Activated B cell treated with CpG ODN at 0.5 μM for 24 hours (primary cell): ENCODE results near the gene ZNF175. TPM values are rescaled to one million over a fixed set of nuclear protein-coding genes. Genes with fewer than 3 reads are reported as not detected.

ENCODE experiments used
- ATAC-seq: fragments of 200-7000 bp; cut with Tn5 transposase; one replicate; pipeline ENCODE4 v1.10.0; 2021; ENCODE audit warnings: low read depth, mild to moderate bottlenecking, moderate library complexity
- CTCF ChIA-PET: fragments of 350-600 bp; sonication (Branson Sonifier 250); formaldehyde crosslinking; loops from one replicate; lab custom pipeline; 2021; ENCODE audit warnings: antibody characterized with exemption; lab: Charles Lee
- POLR2A ChIA-PET: fragments of 350-600 bp; sonication (Branson Sonifier 250); formaldehyde crosslinking; loops from one replicate; lab custom pipeline; 2021; ENCODE audit warnings: antibody characterized with exemption; lab: Charles Lee
- DNase-seq: peaks from one replicate; pipeline ENCODE4 v3.0.0; 2022
- H3K27ac Mint-ChIP-seq: one replicate; pipeline ENCODE4 v1.8.0; 2020; ENCODE audit warnings: mixed read lengths
- H3K27me3 Mint-ChIP-seq: one replicate; pipeline ENCODE4 v1.8.0; 2021; ENCODE audit warnings: mixed read lengths
- H3K36me3 Mint-ChIP-seq: one replicate; pipeline ENCODE4 v1.8.0; 2021; ENCODE audit warnings: low read depth, mixed read lengths
- H3K4me1 Mint-ChIP-seq: one replicate; pipeline ENCODE4 v1.8.0; 2021; ENCODE audit warnings: mixed read lengths
- H3K4me3 Mint-ChIP-seq: one replicate; pipeline ENCODE4 v1.8.0; 2020; ENCODE audit warnings: mild to moderate bottlenecking, mixed read lengths
- H3K9me3 Mint-ChIP-seq: one replicate; pipeline ENCODE4 v1.8.0; 2020; ENCODE audit warnings: mixed read lengths
- intact Hi-C: fragments of 100-400 bp; cut with micrococcal nuclease; formaldehyde crosslinking; loops from one replicate; pipeline ENCODE4 v1.15.1; 2024
- total RNA-seq: library from RNA; stranded (reverse); gene quantifications from 2 replicates; pipeline ENCODE4 v1.2.3, GENCODE V29; 2022
- TF ChIP-seq, protein P1 (sequence below): fragments of 200-600 bp; IDR thresholded peaks from one replicate; pipeline ENCODE4 v1.8.0; 2022; ENCODE audit warnings: antibody characterized with exemption, mild to moderate bottlenecking

The ZNF175 gene
- total RNA-seq, 1 donor from 2014 or later = 23.6 TPM

DNA sequence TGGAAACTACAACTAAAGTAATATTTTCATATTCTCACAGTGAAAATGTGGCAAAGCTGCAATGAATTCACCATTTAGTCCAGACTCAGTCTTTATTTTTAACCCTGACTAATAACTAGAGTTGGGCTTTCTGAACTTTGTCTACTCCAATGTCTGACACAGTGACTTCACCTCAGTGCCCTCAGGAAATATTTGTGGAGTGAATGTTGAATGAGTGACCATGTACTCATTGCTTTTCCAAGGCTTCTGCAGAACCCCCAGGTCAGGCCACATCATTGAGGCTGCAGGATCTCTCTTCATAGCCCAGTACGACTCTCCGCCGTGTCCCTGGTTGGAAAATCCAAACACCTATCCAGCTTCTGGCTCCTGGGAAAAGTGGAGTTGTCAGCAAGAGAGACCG lies 1.8 kb downstream of the ZNF175 start:
- ATAC-seq (no peak), DNase-seq (no peak)
- TF ChIP-seq, protein P1, sequence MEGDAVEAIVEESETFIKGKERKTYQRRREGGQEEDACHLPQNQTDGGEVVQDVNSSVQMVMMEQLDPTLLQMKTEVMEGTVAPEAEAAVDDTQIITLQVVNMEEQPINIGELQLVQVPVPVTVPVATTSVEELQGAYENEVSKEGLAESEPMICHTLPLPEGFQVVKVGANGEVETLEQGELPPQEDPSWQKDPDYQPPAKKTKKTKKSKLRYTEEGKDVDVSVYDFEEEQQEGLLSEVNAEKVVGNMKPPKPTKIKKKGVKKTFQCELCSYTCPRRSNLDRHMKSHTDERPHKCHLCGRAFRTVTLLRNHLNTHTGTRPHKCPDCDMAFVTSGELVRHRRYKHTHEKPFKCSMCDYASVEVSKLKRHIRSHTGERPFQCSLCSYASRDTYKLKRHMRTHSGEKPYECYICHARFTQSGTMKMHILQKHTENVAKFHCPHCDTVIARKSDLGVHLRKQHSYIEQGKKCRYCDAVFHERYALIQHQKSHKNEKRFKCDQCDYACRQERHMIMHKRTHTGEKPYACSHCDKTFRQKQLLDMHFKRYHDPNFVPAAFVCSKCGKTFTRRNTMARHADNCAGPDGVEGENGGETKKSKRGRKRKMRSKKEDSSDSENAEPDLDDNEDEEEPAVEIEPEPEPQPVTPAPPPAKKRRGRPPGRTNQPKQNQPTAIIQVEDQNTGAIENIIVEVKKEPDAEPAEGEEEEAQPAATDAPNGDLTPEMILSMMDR = no peak
- ChIA-PET POLR2A (interaction anchor here (1.0 to 1.2 kb wide), 3 partner anchors 30 to 41 kb away, joined by 3 to 6 read pairs (median 3); partner anchors contain the start of gene SIGLEC6), CTCF (interaction anchor here (0.9 to 1.5 kb wide), 5 partner anchors 23 to 101 kb away, joined by 4 to 8 read pairs (median 4); no protein-coding TSS in a partner anchor)
- Mint-ChIP-seq H3K27me3 (no peaks in the 10 kb centered on the region), H3K36me3 (peaks cover 46% of the 10 kb centered on the region), H3K9me3 (no peaks in the 10 kb centered on the region), H3K4me1 (peaks cover 44% of the 10 kb centered on the region), H3K4me3 (no peak overlapping the region), H3K27ac (no peak overlapping the region)
- intact Hi-C loops = no loop called here

DNA sequence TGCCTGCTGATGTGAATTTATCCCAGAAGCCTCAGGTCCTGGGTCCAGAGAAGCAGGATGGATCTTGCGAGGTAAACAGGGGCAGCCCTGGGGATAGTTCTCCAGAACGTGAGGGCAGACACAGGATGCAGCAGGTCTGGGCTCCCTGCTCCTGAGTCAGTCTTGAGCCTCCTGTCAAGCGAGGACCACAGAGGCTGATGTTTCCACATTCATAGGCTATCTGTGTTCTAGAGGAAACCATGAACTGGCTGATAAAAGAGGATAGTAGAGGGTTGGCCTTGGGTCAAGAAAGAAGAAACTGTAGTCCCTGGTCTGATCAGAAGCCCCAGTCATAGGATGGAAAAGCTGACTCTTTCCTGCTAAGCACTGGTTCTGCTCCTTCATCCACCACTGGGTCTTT lies 2.2 kb downstream of the ZNF175 start:
- ChIA-PET POLR2A (interaction anchor here (1.0 kb wide), 1 partner anchor 42 kb away, joined by 3 read pairs; the partner anchor contains the start of gene SIGLEC6), CTCF (interaction anchor here (0.9 to 1.5 kb wide), 3 partner anchors 58 to 102 kb away, joined by 4 to 8 read pairs (median 4); no protein-coding TSS in a partner anchor)
- peaks cover 44% of the 10 kb centered on the region for H3K4me1 Mint-ChIP-seq
- no peaks in the 10 kb centered on the region for H3K27me3 Mint-ChIP-seq
- no peak overlapping the region for H3K4me3 Mint-ChIP-seq
- peaks cover 47% of the 10 kb centered on the region for H3K36me3 Mint-ChIP-seq
- TF ChIP-seq, protein P1 = no peak
- intact Hi-C loops = no loop called here
- ATAC-seq (no peak), DNase-seq (no peak)
- no peak overlapping the region for H3K27ac Mint-ChIP-seq
- no peaks in the 10 kb centered on the region for H3K9me3 Mint-ChIP-seq

DNA sequence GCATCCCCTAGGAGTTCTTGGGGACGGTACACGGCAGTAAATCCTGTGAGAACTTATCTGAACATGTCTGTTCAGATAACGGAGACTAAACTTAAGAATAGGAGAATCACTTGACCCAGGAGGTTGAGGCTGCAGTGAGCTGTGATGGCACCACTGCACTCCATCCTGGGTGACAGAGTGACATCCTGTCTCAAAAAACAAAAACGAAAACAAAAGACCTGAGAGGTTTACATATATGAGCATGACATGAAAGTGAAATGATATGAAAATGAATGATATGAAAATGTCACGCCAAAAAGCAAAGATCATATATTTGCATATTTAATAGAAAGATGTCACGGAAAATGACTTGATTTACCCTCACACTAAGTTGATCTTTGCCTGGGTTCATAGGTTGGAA lies 5.8 kb downstream of the ZNF175 start:
- POLR2A ChIA-PET = interaction anchor here (0.7 kb wide), 1 partner anchor 14 kb away, joined by 4 read pairs; no protein-coding TSS in a partner anchor
- CTCF ChIA-PET = interaction anchor here (1.7 kb wide), 1 partner anchor 62 kb away, joined by 5 read pairs; no protein-coding TSS in a partner anchor
- Mint-ChIP-seq H3K4me1 (peaks cover 29% of the 10 kb centered on the region), H3K4me3 (no peak overlapping the region), H3K9me3 (no peaks in the 10 kb centered on the region), H3K27me3 (no peaks in the 10 kb centered on the region), H3K36me3 (peaks cover 67% of the 10 kb centered on the region), H3K27ac (no peak overlapping the region)
- ATAC-seq = no peak
- intact Hi-C loops = no loop called here
- DNase-seq = no peak
- TF ChIP-seq, protein P1 = no peak

DNA sequence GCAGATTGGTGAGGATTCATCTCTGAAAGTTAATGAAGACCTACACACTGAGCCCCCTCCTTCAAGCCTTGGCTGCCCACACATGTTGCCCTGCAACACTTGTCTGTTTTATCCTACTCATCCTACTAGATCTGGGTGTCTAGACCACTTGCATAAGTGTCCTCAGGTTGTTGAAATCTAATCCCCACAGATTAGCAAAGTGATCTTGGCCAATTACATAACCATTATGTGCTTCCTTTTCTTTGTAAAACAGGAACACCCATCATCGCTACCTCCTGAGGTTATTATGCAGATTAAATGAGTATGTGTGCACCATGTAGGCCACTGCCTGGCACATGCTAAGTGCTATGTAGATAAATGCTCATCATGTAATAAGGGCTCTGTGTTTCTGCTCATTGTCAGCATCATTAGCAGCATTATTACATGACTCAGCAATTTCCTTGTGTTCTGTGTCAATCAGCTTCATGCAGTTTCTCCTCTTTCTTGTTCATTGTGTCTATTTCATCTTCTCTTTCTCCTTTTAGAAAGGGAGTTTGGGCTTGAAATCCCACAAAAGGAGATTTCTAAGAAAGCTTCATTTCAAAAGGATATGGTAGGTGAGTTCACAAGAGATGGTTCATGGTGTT lies 15.1 kb downstream of the ZNF175 start:
- intact Hi-C loops = no loop called here
- Mint-ChIP-seq H3K36me3 (peaks cover 69% of the 10 kb centered on the region), H3K9me3 (peaks cover 33% of the 10 kb centered on the region), H3K4me1 (no peaks in the 10 kb centered on the region), H3K4me3 (no peak overlapping the region), H3K27ac (no peak overlapping the region), H3K27me3 (no peaks in the 10 kb centered on the region)
- TF ChIP-seq, protein P1 = no peak
- POLR2A ChIA-PET = no interaction called here
- DNase-seq (no peak), ATAC-seq (no peak)
- CTCF ChIA-PET = no interaction called here

DNA sequence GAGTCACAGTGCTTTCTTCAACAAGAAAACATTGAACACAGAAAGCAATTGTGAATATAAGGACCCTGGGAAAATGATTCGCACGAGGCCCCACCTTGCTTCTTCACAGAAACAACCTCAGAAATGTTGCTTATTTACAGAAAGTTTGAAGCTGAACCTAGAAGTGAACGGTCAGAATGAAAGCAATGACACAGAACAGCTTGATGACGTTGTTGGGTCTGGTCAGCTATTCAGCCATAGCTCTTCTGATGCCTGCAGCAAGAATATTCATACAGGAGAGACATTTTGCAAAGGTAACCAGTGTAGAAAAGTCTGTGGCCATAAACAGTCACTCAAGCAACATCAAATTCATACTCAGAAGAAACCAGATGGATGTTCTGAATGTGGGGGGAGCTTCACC lies 15.7 kb downstream of the ZNF175 start:
- Mint-ChIP-seq H3K27me3 (no peaks in the 10 kb centered on the region), H3K4me3 (no peak overlapping the region), H3K36me3 (peaks cover 63% of the 10 kb centered on the region), H3K4me1 (no peaks in the 10 kb centered on the region), H3K27ac (no peak overlapping the region), H3K9me3 (peaks cover 33% of the 10 kb centered on the region)
- intact Hi-C loops = no loop called here
- TF ChIP-seq, protein P1 = no peak
- no peak for DNase-seq
- ATAC-seq = no peak
- CTCF ChIA-PET = no interaction called here
- POLR2A ChIA-PET = interaction anchor here (1.1 kb wide), 1 partner anchor 55 kb away, joined by 4 read pairs; the partner anchor contains the start of gene SIGLEC6
